B cell (primary cell): ENCODE data around the gene IGSF9.

Experiments
- CTCF ChIP-seq: fragments of 200-600 bp; IDR thresholded peaks from one replicate; pipeline ENCODE4 v1.8.0; 2022; ENCODE audit warnings: antibody characterized with exemption, mild to moderate bottlenecking
- EZH2 ChIP-seq: IDR thresholded peaks from 2 replicates; pipeline ENCODE4 v1.6.1; 2012; ENCODE audit warnings: borderline replicate concordance, low read depth, mild to moderate bottlenecking, moderate library complexity, low read length; ENCODE audit not compliant: insufficient read depth, poor library complexity, severe bottlenecking

DNA sequence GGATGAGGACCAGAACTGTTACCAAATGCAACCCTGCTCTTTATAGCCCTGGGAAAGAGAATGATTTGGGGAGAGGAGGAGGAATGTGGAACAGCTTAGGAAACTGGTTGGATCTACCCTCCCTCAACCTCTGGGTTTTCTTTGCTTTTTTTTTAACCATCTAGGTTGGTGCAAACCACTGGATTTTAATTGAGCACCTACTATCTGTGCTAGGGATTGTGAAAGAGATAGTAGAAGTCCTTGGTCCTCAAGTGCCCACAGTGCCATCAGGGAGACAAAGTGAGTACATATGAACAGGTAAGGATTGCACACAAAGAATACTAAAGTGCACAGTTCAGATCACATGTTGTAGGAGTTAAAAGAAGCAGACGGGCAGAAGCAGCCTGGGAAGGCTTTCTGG lies 24.8 kb downstream of the IGSF9 start:
- no peak for TF ChIP-seq CTCF
- TF ChIP-seq EZH2, result no peak
